Esophagus (tissue), 2 donors: ENCODE measurements around the gene TAF3. TPM values are rescaled to one million over a fixed set of nuclear protein-coding genes. Genes with fewer than 3 reads are reported as not detected.
A peak's percentile ranks its signal among the peaks of the same experiment; 100 is the strongest.
"Not testable (repeated sequence)": the region's sequence is repeated elsewhere in the genome, so short reads cannot be mapped to it uniquely, and the experiment has no call there.

Experiments used
- H3K27ac ChIP-seq, 2 donors: one replicate each; pipeline ENCODE4 v1.5.1; 2013; ENCODE audit warnings: low read depth in 2 of 2, mild to moderate bottlenecking in 2 of 2, inconsistent platforms in 1 of 2, low read length in 1 of 2, moderate library complexity in 1 of 2
- H3K27me3 ChIP-seq, 2 donors: one replicate each; pipeline ENCODE4 v1.6.1; 2013; ENCODE audit warnings: low read length in 2 of 2, control low read depth in 1 of 2, mild to moderate bottlenecking in 1 of 2; ENCODE audit not compliant: insufficient read depth in 2 of 2, control insufficient read depth in 1 of 2
- H3K36me3 ChIP-seq, 2 donors: one replicate each; pipeline ENCODE4 v1.6.1; 2013; ENCODE audit warnings: low read length in 1 of 2; ENCODE audit not compliant: control insufficient read depth in 2 of 2, insufficient read depth in 2 of 2
- H3K4me1 ChIP-seq, 2 donors: one replicate each; pipeline ENCODE4 v1.6.1; 2013; ENCODE audit warnings: low read length in 1 of 2; ENCODE audit not compliant: control insufficient read depth in 2 of 2, insufficient read depth in 2 of 2
- H3K4me3 ChIP-seq, 2 donors: one replicate each; pipeline ENCODE4 v1.5.1; 2013; ENCODE audit warnings: low read length in 2 of 2, mild to moderate bottlenecking in 2 of 2, low read depth in 1 of 2, moderate library complexity in 1 of 2
- H3K9me3 ChIP-seq, 2 donors: one replicate each; pipeline ENCODE4 v1.6.1; 2013; ENCODE audit warnings: mild to moderate bottlenecking in 2 of 2, low read depth in 1 of 2, low read length in 1 of 2, moderate library complexity in 1 of 2; ENCODE audit not compliant: control insufficient read depth in 2 of 2, insufficient read depth in 1 of 2
- WGBS, 2 donors: extraction: QIAGEN DNeasy Blood & Tissue Kit; methylation state at CpG; one replicate each; pipeline ENCODE4 v1.1.7; 2013; 5-methylcytosine and 5-hydroxymethylcytosine counted together
- polyA plus RNA-seq, 2 donors: library from polyadenylated mRNA; stranded (reverse); fragments of 200-250 nt; gene quantifications; one replicate each; pipeline ENCODE4 v1.2.3, GENCODE V29; 2013
- donor health status: healthy with polysubstance abuse.
- donor health status: Bipolar disorder and iron deficiency.

TAF3 gene
- polyA plus RNA-seq, 2 donors = 1.6 to 1.9 TPM

- Histone ChIP-seq H3K27ac (no peak overlapping the region), H3K9me3 (no peaks in the 10 kb centered on the region), H3K27me3 (no peaks in the 10 kb centered on the region), H3K4me1 (no peaks in the 10 kb centered on the region), H3K4me3 (no peak overlapping the region), H3K36me3 (no peaks in the 10 kb centered on the region)
- WGBS, 2 donors = 93 to 95% methylated on average over 2 of the region's 2 CpGs
Measured at GRCh38 chr10:8023851-8024250, 205.5 kb downstream of the TAF3 start.

- 37 to 38% methylated on average over 17 of the region's 17 CpGs for WGBS, 2 donors
Measured at GRCh38 chr10:8026349-8027259, 208.3 kb downstream of the TAF3 start.

GRCh38 chr10:8031211-8031610 is 212.9 kb downstream of the TAF3 start:
- H3K36me3 ChIP-seq, H3K4me1 ChIP-seq, H3K9me3 ChIP-seq, H3K4me3 ChIP-seq, H3K27ac ChIP-seq: not testable (repeated sequence)
- 92 to 94% methylated on average over 5 of the region's 5 CpGs for WGBS, 2 donors
- H3K27me3 ChIP-seq = peaks cover 5 to 29% of the 10 kb centered on the region in 2 donors

More at GRCh38 chr10:8026349-8027259, 208.3 kb downstream of the TAF3 start:
- H3K27ac ChIP-seq = no peak overlapping the region
- no peaks in the 10 kb centered on the region for H3K36me3 ChIP-seq
- H3K4me1 ChIP-seq = no peaks in the 10 kb centered on the region
- no peaks in the 10 kb centered on the region for H3K9me3 ChIP-seq
- H3K4me3 ChIP-seq = no peak overlapping the region
- H3K27me3 ChIP-seq = peaks cover 1 to 3% of the 10 kb centered on the region in 2 donors

- WGBS, 2 donors = 84 to 89% methylated on average over 7 of the region's 7 CpGs
- Histone ChIP-seq H3K4me3 (no peak overlapping the region), H3K36me3 (no peaks in the 10 kb centered on the region), H3K9me3 (peaks cover 0 to 5% of the 10 kb centered on the region in 2 donors), H3K27me3 (peaks cover 5 to 42% of the 10 kb centered on the region in 2 donors), H3K4me1 (peaks cover 2 to 9% of the 10 kb centered on the region in 2 donors), H3K27ac (no peak overlapping the region)
Measured at GRCh38 chr10:8032558-8032957, 214.3 kb downstream of the TAF3 start.

- peaks cover 5 to 50% of the 10 kb centered on the region in 2 donors for H3K27me3 ChIP-seq
- peak overlapping the region in 1 of 2 donors; percentile 13 for H3K4me3 ChIP-seq
- WGBS, 2 donors = 8 to 9% methylated on average over 39 to 45 of the region's 45 CpGs
- no peaks in the 10 kb centered on the region for H3K36me3 ChIP-seq
- H3K9me3 ChIP-seq = peaks cover 0 to 5% of the 10 kb centered on the region in 2 donors
- H3K4me1 ChIP-seq = peaks cover 2 to 9% of the 10 kb centered on the region in 2 donors
- no peak overlapping the region for H3K27ac ChIP-seq
Measured at GRCh38 chr10:8033812-8034465, 215.6 kb downstream of the TAF3 start.

GRCh38 chr10:8034466-8035005 is 216.2 kb downstream of the TAF3 start:
- peaks cover 0 to 5% of the 10 kb centered on the region in 2 donors for H3K9me3 ChIP-seq
- peaks cover 7 to 56% of the 10 kb centered on the region in 2 donors for H3K27me3 ChIP-seq
- H3K27ac ChIP-seq = no peak overlapping the region
- peak overlapping the region in 1 of 2 donors; percentile 13 for H3K4me3 ChIP-seq
- H3K4me1 ChIP-seq = peaks cover 2 to 9% of the 10 kb centered on the region in 2 donors
- WGBS, 2 donors = 2 to 5% methylated on average over 36 to 37 of the region's 37 CpGs
- H3K36me3 ChIP-seq = no peaks in the 10 kb centered on the region

GRCh38 chr10:8035006-8035640 is 216.8 kb downstream of the TAF3 start:
- Histone ChIP-seq H3K36me3 (no peaks in the 10 kb centered on the region), H3K27me3 (peaks cover 11 to 59% of the 10 kb centered on the region in 2 donors), H3K27ac (no peak overlapping the region), H3K4me3 (no peak overlapping the region), H3K4me1 (peaks cover 2 to 9% of the 10 kb centered on the region in 2 donors), H3K9me3 (peaks cover 0 to 7% of the 10 kb centered on the region in 2 donors)
- 11% methylated on average over 32 of the region's 32 CpGs for WGBS, 2 donors

- Histone ChIP-seq H3K4me1 (peaks cover 2 to 9% of the 10 kb centered on the region in 2 donors), H3K27ac (no peak overlapping the region), H3K4me3 (no peak overlapping the region), H3K9me3 (peaks cover 0 to 7% of the 10 kb centered on the region in 2 donors), H3K36me3 (no peaks in the 10 kb centered on the region), H3K27me3 (peaks cover 11 to 59% of the 10 kb centered on the region in 2 donors)
- 11% methylated on average over 45 to 47 of the region's 47 CpGs for WGBS, 2 donors
Measured at GRCh38 chr10:8035641-8036470, 217.6 kb downstream of the TAF3 start.
